C1 segment of cervical spinal cord (tissue), 14 donors: ENCODE data around the gene SLC9A3.

ENCODE experiments used
- DNase-seq, 14 donors: peaks; one replicate each; lab custom pipeline; 2025; lab: John Stamatoyannopoulos, UW

The SLC9A3 gene

DNA sequence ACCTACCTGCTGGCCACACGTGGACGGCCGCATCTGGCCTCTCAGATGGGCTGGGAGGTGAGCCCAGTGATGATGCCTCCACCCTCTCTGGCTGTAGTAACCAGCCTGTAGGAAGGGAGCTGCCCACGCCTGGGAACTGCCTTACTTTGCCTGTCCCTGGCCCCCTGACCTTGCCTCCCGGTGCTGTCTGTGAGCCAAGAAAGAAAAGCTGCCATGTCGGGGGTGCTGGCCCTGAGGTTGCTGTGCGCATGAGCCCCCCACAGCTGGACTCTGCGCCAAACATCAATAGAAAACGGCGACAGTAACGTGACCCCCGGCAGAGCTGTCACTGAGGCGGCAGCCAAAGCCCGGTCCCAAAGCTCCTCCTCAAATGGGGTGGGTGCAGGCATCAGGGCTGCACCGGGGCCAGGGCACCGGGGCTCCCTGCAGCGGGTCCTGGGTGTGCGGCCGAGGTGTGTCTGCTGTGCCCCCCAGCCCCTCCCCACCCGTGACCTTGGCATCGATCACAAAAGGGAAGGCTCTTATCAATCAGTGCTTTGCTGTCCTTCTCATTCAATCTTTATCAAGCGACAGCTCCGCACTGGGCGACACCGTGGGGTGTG lies 15.3 kb upstream of the SLC9A3 start:
- DNase-seq, result no peak

DNA sequence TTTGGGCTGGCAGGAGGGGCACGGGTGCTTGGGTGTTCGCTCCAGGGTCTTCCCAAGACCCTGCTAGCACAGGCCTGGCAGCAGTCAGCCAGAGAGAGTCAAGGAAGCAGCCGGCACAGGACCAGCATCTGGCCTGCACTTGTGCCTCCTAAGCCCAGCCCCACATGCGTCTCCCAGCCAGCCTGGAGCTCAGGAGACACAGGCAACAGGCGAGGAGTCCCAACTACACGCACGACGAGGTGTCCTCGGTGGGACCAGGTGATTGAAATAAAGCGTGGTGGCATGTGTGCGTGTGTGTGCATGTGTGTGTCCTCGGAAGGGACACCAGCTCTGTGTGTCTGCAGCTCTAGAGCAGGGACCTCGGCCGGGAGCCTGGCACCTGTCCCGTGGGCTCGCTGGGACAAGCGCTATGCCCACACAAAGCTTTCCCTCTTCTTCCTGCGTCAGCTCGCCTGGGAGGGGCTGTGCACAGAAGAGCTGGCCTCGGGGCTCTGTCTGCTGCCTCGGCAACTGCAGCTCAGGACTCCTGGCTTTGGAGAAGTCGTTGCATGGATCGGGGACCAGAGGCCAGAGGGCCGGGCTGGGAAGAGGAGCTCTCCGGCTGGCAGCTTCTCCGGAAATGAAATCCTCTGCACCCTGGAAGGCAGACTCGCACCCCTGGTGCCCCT lies 14.7 kb upstream of the SLC9A3 start:
- DNase-seq, result no peak

DNA sequence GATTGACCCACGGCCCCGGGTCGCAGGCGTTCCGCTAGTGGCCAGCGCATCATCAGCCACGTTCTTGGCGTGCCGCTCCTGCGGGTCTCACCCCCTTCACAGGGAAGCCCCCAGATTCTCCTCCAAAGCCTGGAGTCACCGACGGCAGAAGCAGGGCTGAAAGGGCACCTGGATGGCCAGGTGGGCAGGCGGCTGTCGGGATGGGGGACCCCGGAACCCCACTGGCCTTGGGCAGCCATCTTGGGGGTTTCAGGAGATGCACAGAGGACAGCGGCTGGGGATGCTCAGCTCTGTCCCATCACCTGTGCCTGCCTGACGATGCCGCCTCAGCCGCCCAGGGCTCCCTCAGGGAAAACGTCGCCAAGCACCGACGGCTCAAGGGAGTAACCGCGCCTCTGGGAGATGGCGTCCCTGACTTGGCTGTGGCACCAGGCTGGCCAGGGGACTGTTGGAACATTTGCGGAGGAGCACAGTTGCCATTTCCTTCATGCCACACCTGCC lies 14.1 kb upstream of the SLC9A3 start:
- no peak for DNase-seq

DNA sequence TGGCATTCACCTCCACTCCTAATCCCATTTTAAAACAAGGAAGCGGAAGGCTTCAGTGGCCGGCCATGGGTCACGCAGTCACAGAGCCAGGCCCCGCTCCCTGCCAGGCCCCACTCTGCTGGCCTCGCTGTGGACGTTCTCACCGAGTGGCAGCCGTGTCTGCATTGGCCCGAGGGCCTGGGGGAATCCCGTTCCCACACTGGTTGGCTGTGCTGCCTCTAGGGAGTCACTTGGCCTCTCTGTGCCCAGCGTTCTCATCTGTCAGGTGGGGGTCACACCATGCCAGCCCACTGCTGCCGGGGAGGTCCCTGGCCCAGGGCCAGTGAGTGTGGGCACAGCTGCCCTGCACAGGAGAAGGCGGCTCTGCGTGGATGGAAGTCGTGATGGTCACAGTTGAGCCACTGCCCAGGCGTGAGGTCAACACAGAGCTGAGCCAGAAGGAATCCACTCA lies 13.4 kb upstream of the SLC9A3 start:
- DNase-seq, result no peak

DNA sequence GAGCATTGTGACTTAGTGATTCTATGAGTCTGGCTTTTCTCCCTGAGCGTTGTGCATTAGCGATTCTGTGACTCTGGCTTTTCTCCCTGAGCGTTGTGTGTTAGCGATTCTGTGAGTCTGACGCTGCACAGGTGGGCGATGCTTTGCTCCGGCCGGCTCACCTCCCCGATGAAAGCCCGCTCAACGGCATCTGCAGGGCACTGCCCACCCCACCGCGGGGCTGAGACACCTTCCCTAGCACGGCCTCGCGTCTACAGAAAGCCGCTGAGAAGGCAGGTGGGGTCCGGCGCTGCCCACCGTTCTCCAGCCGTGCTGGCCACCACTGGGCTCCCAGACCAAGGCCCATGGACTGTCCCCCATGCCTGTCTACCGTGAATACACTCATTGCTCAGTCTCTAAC lies 12.8 kb upstream of the SLC9A3 start:
- DNase-seq, result no peak

DNA sequence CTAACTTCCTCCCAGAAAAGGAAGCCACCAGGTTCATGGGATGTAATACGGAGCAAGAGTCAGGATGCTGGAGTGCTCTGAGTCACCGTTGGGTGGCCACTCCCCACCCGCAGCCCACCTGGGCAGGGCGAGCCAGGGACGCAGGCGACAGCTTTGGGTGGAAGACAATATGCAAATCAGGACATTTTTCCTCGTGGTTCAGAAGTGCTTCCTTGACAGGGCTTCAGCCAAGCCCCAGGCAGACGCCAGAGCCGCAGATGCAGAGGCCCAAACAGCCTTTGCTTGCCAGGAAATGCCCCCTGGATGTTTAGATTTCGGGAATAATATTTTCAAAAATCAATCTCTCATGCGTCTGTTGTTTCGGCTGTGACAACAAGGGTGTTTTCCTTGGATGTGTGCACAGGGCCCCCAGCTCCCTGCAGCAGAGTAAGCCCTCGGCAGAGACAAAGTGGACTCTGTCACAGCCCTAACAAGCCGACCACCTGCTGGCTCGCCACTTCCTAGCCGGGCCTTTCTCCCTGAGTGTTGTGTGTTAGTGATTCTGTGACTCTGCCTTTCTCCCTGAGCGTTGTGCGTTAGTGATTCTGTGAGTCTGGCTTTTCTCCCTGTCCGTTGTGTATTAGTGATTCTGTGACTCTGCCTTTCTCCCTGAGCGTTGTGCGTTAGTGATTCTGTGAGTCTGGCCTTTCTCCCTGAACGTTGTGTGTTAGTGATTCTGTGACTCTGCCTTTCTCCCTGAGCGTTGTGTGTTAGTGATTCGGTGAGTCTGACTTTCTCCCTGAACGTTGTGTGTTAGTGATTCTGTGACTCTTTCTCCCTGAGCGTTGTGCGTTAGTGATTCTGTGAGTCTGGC lies 11.8 kb upstream of the SLC9A3 start:
- no peak for DNase-seq

DNA sequence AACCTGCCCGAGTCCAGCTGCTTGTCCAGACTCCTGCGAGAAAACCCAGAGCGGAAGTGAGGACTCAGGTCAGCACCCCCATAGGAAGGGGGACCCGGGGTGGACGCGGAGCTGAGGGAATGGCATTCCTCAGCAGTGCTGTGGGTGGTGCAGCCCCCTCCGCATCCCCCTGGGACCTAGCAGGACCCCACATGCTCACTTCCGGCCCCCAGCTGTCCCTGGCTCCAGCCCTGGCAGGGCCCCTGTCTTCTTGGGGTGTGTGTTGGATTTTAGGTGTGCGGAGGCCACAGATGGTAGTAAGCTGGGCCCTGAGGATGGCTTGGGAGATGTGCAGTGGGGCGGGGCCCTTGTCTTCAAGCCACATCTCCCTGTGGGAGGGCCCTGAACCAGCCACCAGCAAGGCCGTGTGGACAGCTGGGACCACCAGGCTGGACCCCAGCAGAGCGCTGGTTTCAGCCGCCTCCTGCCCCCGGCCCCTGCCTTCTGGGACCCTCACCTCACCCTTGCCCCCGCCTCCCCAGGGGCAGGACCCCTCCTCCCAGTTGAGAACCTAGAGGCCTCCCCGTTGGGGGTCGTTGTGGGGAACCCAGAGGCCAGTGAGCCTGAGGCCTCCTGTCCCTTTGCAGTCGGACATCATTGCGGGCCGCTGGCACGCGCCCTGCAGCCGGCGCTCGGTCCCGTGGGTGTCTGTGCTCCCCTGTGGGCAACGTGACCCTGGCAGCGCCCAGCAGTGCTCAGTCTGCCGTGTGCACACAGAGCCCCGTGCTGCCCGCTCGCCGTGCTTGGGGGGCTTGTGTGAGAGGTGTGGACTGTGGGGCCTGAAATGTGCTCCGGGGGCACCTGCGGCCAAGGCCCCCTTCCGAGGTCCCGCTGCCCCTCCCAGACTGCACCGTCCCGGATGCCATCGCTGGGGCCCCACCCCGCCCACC lies 10.8 kb upstream of the SLC9A3 start:
- no peak for DNase-seq

DNA sequence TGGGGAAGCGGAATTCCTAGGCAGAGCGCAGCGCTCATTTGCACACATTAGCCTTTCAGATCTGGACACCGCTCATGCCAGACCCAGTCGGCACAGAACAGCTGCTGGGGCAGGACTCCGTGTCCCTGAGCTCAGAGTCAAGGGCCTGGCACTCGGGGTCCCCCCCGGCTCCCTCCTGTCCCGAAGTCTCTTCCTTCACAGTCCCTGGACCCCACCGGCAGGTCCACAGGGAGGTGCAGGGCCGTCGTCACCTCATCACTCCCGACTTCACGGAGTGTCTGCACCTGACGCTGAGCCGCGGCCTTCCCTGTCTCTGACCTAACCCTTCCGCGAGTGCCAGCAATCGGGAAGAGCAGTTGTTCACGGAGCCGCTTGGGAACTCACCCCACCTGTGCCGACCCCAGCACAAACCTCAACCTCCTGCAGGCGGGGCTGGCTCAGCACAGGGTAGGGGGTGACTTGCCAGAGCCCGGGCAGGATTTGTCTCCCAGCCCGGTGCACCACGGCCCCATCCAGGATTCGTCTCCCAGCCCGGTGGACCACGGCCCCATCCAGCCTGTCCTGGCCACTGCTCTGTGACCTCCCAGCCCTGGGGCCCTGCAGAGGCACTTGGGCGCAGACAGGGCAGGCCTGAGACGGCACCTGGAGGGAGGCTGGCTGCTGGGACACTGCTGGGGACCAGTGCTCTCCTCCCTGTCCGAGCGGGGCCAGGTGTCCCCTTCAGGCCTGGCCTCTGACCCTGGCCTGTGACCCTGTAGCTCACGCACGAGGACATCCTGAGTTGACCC lies 9.9 kb upstream of the SLC9A3 start:
- no peak for DNase-seq

DNA sequence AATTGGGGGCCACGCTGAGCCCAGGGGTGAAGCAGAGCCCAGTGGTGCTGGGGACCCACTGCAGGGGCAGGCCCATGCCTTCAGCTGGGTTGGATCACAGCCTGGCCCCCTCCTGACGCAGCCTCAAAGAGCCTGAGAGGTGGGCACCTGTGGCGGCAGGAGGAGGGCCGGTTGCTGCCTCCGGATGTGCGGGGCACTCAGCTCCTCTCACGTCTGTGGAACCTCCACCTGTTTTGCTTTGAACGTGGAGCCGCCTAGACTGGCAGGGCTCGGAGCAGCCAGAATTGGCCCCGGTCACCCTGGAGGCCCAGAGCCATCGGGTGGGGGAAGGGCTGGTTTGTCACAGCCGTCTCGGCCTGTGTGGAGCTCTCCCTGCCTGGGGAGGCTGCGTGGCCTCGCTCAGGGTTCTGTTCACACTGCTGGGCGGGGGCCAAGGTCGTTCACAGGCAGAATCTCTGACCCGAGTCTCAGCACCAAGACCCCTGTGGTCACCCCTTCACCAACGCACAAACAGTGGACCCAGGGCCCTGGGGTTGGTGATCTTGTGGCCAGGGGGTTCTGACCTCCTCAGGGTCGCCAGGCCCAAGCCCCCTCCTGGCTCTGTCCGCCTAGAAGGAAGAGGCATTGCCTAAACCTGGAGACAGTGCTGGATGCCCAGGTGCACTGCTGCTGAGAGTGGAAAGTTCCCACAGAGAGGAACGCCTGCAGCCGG lies 9.2 kb upstream of the SLC9A3 start:
- DNase-seq, result no peak

DNA sequence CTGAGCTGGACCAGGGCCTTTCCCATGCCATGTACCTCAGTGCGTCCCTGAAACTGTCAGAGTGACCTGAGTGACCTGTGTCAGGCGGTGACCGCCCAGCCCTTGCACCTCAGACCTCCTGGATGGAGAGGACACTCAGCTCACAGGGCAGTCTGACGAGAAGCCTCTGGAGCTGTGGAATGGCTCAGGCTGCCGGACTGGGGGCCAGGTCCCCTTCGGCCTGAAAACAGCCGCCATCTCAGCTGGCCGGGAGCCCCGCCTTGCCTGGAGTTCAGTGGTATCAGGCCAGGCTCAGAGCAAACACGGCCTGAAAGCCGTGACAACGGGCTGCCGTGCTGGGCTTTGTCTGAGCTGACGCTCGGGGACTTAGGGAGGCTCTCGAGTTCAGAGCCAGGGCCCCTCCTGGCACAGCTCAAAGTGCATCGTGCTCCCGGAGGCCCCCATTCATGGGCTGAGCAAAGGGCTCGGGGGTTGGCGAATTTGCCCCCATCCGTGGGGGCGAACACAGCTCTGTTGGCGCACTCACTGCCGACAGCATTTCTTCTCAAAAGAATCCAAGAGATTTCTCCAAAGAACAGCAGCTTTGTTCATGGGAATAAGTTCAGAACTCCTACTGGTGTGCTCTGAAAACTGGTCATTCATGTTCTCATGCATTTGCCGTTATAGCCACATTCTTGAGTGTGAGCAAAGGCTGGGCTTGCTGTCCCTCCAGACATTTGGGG lies 8.4 kb upstream of the SLC9A3 start:
- no peak for DNase-seq

DNA sequence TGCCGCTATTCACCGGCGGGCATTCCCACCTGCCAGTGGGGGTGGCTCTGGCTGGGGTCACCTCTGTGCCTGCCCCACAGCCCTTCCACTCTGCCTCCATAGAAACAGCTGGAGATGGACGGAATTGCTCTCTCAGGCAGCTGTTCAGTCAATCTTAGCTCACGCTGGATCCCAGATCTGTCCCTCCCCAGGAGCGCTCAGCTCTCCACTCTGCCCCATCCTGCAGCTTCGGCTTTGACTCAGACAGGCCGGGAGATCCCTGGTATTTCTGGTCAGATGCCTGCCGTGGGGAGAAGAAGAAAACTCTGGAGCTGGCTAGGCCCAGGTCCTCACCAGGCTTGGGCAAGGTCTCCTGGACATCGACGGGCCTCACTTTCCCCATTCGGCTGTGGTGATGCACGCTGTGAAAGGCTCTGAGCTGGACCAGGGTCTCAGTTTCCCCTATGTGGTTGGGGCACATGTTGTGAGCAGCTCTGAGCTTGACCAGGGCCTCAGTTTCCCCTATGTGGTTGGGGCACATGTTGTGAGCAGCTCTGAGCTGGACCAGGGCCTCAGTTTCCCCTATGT lies 7.6 kb upstream of the SLC9A3 start:
- no peak for DNase-seq

DNA sequence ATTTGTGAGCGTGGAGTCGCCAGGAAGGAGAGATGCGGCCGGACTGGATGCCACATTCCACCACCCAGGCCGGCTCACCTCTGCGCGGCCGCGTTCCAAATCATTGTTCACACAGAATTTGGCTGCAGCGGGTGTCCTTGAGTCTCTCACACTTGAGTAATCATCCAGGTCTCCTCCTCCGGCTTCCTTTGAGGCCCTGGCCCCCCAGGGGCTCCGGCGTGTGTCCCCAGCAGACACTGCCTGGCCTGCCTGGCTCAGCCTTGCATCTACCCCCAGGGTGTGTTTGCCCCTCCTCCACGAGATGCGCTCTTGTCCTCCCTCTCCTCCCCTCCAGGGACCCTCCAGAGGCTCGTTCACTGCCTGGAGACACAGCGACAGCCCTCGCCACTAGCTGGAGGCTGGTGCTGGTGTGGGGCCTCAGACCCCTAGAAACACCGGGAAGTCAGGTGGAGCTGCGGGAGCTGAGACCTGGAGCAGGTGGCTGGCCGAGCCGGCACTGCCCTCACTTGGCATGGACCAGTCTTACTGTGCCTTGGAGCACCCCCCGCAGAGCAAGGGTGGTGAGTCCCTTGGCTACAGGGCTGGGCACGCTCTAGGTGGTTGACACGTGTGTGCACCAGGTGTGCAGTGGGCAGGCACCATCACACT lies 7.0 kb upstream of the SLC9A3 start:
- DNase-seq, result no peak

DNA sequence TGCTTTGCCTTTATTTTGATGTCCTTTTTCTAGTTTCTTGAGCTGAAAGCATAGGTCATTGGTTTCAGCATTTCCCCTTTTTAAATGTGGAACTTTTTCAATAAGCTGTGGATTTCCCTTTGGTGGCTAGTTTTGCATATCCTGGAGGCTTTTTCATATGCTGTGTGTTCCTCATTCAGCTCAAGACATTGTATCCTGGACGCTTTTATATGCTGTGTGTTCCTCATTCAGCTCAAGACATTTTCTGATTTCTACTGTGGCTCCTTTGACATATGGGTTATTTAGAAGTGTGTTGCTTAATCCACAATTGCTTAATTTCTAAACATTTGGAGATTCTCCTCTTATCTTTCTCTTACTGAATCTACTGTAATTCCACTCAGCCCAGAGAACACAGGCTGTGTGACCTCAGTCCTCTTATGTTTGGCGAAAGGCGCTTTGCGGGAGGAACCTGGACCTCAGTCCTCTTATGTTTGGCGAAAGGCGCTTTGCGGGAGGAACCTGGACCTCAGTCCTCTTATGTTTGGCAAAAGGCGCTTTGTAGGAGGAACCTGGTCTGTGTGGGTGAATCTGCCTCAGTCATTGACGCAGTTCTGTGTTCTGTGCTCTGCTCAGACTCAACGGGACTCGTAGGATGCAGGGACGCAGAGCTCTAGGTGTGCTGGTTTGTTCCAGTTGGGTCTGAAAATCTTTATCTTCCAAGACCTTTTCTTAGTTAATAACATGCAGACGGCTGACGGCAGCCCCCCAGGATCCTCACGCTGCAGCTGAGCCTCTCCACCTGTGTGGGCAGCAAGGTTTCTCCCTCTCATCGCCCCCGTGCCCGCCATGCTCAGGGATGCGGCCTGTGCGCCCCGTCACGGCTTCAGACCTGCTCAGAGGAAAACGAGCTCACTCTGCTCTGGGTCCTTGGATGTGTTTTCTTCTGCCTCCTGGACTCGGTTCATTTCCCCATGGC lies 6.0 kb upstream of the SLC9A3 start:
- no peak for DNase-seq

DNA sequence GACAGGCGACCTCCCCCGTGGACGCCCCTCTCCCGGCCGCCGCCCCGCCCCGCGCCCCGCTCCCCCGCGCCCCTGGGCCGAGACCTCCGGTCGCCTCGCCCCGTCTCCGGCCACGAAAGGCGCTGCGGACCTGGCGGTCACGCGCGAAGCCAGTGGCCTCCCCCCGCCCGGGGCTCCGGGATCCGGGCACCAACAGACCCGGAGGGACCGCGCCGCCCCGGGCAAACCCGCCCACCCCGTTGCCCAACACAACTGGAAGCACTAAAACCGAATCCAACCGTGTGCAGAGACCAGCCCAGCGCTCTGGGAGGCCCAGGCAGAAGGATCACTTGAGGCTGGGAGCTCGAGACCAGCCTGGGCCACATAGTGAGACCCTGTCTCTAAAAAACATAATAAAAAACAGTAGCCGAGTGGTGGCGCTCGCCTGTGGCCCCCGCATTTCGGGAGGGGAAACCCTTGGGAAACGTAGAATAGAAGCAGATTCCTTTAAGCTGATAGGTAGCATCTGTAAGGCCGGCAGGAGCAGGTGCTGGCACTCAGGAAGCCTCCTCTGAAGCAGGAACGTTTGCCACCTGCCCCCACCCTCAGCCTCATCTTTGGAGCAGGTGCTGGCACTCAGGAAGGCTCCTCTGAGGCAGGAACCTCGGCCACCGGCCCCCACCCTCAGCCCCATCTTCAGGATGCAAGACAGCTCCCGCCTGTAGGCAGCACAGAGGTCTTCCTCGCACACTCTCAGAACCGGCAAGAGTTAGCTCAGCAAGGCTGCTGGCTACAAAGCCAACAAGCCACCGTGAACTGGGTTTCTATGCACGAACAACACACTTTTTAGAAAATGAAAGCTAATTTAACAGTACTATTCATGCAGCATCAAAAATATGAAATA lies 4.6 kb upstream of the SLC9A3 start:
- no peak for DNase-seq

DNA sequence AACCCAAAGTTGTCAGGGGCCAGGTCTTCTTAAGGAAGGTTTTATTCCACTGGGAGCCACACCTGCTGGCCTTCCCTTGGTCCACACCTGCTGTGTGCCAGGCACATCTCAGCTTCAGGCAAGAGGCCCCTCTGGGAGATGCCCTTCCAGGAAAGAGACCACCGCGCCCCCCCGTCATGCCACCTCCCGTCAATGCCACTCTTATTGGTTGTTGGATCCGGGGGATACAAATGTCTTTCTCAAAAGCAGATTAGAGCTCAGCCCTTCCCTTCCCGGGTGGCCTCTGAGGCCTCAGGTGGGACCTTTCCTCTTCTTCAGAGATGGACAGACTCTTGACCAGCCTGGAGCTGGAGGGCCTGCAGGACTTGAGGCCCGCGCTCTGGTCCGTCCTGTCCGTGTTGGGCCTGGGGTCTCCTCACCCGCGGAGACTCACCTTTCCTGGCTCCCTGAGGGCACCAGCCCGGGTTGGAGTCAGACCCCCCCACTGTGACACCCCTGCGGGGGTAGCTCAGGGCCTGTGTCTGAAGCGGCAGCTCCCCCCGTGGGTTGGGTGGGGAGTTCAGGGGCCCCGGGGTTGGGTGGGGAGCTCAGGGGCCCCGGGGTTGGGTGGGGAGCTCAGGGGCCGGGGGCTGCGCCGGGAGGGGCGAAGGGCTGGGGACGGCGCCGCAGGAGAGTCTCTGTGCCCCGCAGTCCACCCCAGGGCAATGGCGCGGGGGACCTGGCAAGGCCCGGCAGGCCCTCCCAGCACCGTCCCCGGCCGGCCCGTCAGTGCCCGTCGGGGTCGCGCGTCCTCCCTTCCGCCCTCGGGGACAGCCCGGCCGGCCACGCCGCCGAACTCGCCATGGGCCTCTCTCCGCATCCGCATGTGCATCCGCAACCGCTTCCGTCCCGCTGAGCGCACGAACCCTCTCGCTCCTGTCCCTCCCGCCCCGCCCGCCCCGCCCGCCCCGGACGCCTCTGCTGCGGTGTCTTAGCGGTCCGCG lies 3.7 kb upstream of the SLC9A3 start:
- DNase-seq, result no peak
